Measurements from ENCODE around the gene DPEP2. TPM values are rescaled to one million over a fixed set of nuclear protein-coding genes. Genes with fewer than 3 reads are reported as not detected.

DPEP2 gene
- total and polyA plus RNA-seq, 2 of the 4 experiments (the other 2 are of a cell fraction): not detected

GRCh38 chr16:68005786-68006286, 6.6 kb upstream of the DPEP2 start:
- POLR2A ChIA-PET (ENCODE audit: unreplicated experiment): no interaction called here
- in situ Hi-C loops (cut with MboI; ENCODE audit: low sequenced_read_pairs): no loop called here
- BruUV-seq (replicated peaks): no TSS peak

More at GRCh38 chr16:68005786-68006286, 6.6 kb upstream of the DPEP2 start:
- WGBS, 2 experiments (ENCODE audit: extremely low coverage in 2 of 2, insufficient read length in 1 of 2): 0% methylated on average over 1 of the region's 6 CpGs; no CpG with 5 or more reads in 1 of the 2 experiments
- Histone ChIP-seq H3K4me3 (ENCODE audit: insufficient read depth, low read depth, low read length) (no peak overlapping the region), H2AK5ac (ENCODE audit: low read depth, low read length) (no peak overlapping the region), H3K4me1 (ENCODE audit: control insufficient read depth, insufficient read depth, low read length) (no peaks in the 10 kb centered on the region), H2BK15ac (ENCODE audit: low read depth, low read length) (no peak overlapping the region), H3K9ac (ENCODE audit: low read depth, low read length) (no peak overlapping the region), H4K8ac (ENCODE audit: low read depth in 2 of 2, low read length in 2 of 2) (no peak overlapping the region), H3K9me1 (ENCODE audit: insufficient read depth, low read length) (no peaks in the 10 kb centered on the region), H3K27ac (ENCODE audit: insufficient read depth, low read length) (no peak overlapping the region), H3K23ac (ENCODE audit: low read depth, low read length) (no peak overlapping the region), H3K14ac (replicated peaks; ENCODE audit: low read depth, low read length) (no peak overlapping the region), H2BK20ac (ENCODE audit: low read depth, low read length) (no peak overlapping the region), H3K4me2 (ENCODE audit: low read depth, low read length) (no peak overlapping the region), H4K5ac (ENCODE audit: low read depth, low read length) (no peak overlapping the region), H3K27me3 (ENCODE audit: control insufficient read depth, insufficient read depth, low read length) (peaks cover 7% of the 10 kb centered on the region), H2BK120ac (ENCODE audit: low read depth, low read length) (no peak overlapping the region), H3K36me3 (ENCODE audit: control insufficient read depth, insufficient read depth, low read length) (no peaks in the 10 kb centered on the region), H3K79me1 (ENCODE audit: low read depth in 1 of 2, low read length in 2 of 2) (no peaks in the 10 kb centered on the region), H3K56ac (ENCODE audit: extremely low read depth, insufficient read depth, low read length) (no peak overlapping the region), H3K9me3 (ENCODE audit: control insufficient read depth, insufficient read depth, low read length) (no peaks in the 10 kb centered on the region), H2AFZ (replicated peaks; ENCODE audit: low read length, poor library complexity) (peak overlapping the region; percentile 26), H2BK5ac (ENCODE audit: low read depth, low read length, poor library complexity, severe bottlenecking) (no peak overlapping the region), H2AK9ac (replicated peaks; ENCODE audit: low read depth, low read length, poor library complexity) (no peak overlapping the region), H3K18ac (ENCODE audit: low read depth, low read length) (no peak overlapping the region), H3K4ac (ENCODE audit: low read depth, low read length) (no peak overlapping the region), H4K91ac (ENCODE audit: insufficient read depth, low read depth, low read length) (no peak overlapping the region), H4K20me1 (ENCODE audit: insufficient read depth, low read length) (no peaks in the 10 kb centered on the region)
- ATAC-seq (ENCODE audit: low read depth) (peak; percentile 54), DNase-seq (no peak)
- TF ChIP-seq MAZ (IDR thresholded peaks at IDR 0.05; ENCODE audit: borderline replicate concordance, low read depth, low read length) (no peak), BHLHE40 (IDR thresholded peaks at IDR 0.05; ENCODE audit: low read depth, low read length) (no peak), POLR2A (IDR thresholded peaks at IDR 0.05; ENCODE audit: low read depth, low read length) (no peak), NFE2L2 (IDR thresholded peaks at IDR 0.05; ENCODE audit: low read depth, low read length) (no peak), RFX5 (IDR thresholded peaks at IDR 0.05; ENCODE audit: low read depth, low read length) (no peak), CEBPB (IDR thresholded peaks at IDR 0.05; ENCODE audit: low read depth, low read length) (no peak), SMC3 (IDR thresholded peaks at IDR 0.05; ENCODE audit: low read depth, low read length) (no peak), CTCF (conservative IDR thresholded peaks at IDR 0.05; ENCODE audit: low read depth, low read length) (no peak), MAFK (IDR thresholded peaks at IDR 0.05; ENCODE audit: low read depth, low read length) (no peak), RCOR1 (IDR thresholded peaks at IDR 0.05; ENCODE audit: insufficient replicate concordance, low read length) (no peak), ELK1 (IDR thresholded peaks at IDR 0.05; ENCODE audit: borderline replicate concordance, low read depth, low read length) (no peak)
- CTCF ChIA-PET: interaction anchor here (1.7 kb wide), 1 partner anchor 35 kb away, joined by 5 read pairs; no protein-coding TSS in a partner anchor
- dilution Hi-C loops (cut with HindIII; ENCODE audit: low sequenced_read_pairs, unreplicated experiment): no loop called here
- intact Hi-C loops (cut with micrococcal nuclease): no loop called here

All from IMR-90 (cell line).